Esophagus squamous epithelium (tissue), 5 donors: ENCODE measurements around the gene LARGE1. TPM values are rescaled to one million over a fixed set of nuclear protein-coding genes. Genes with fewer than 3 reads are reported as not detected.

Experiments used
- DNase-seq: peaks from one replicate; lab custom pipeline; 2025; lab: John Stamatoyannopoulos, UW
- H3K27ac ChIP-seq, 4 donors: fragments of 200-600 bp; sonication (generic); one replicate each; pipeline ENCODE4 v1.5.1; 2016 to 2019; ENCODE audit warnings: mild to moderate bottlenecking in 1 of 4
- H3K27me3 ChIP-seq, 4 donors: fragments of 200-600 bp; sonication (generic); 1 replicate in 3 of 4; 2 replicates in 1 of 4; pipeline versions ENCODE4 v1.5.1 to v1.6.0; 2017 to 2021; ENCODE audit warnings: antibody characterized with exemption in 1 of 4
- H3K36me3 ChIP-seq, 3 donors: fragments of 200-600 bp; sonication (generic); one replicate each; pipeline ENCODE4 v1.5.1; 2016 to 2019
- H3K4me1 ChIP-seq, 3 donors: fragments of 200-600 bp; sonication (generic); one replicate each; pipeline ENCODE4 v1.5.1; 2017 to 2019
- H3K4me3 ChIP-seq, 4 donors: fragments of 200-600 bp; sonication (generic); 1 replicate in 3 of 4; 2 replicates in 1 of 4; pipeline ENCODE4 v1.5.1; 2016 to 2019; ENCODE audit warnings: mild to moderate bottlenecking in 2 of 4, moderate library complexity in 1 of 4
- H3K9me3 ChIP-seq, 3 donors: fragments of 200-600 bp; sonication (generic); one replicate each; pipeline ENCODE4 v1.5.1; 2016 to 2019
- POLR2A ChIP-seq, 4 donors: fragments of 450-650 bp; IDR thresholded peaks; one replicate each; pipeline ENCODE4 v1.6.1; 2017; ENCODE audit warnings: antibody characterized with exemption in 4 of 4, mild to moderate bottlenecking in 4 of 4, moderate library complexity in 3 of 4
- WGBS, 2 donors: methylation state at CpG; one replicate each; pipeline ENCODE4 v1.1.5; 2018; 5-methylcytosine and 5-hydroxymethylcytosine counted together
- intact Hi-C: fragments of 100-400 bp; cut with DNase I; formaldehyde crosslinking; loops from one replicate; pipeline ENCODE4 v1.15.0; 2022
- total RNA-seq, 4 donors: library from RNA; depleted of rRNA; stranded (reverse); fragments of >200 nt; gene quantifications; one replicate each; pipeline ENCODE4 v1.1.0, GENCODE V29; 2016
- TF ChIP-seq, protein P1 (sequence below), 6 experiments: fragments of 450-650 bp in 4 of 6; fragments of 200-600 bp in 2 of 6; sonication (generic) in 2 of 6; IDR thresholded peaks; one replicate each; pipeline ENCODE4 v1.5.1; 2016 to 2019; ENCODE audit warnings: antibody characterized with exemption in 6 of 6, mild to moderate bottlenecking in 4 of 6, moderate library complexity in 4 of 6
- donor health status: DM: yes; HTN: yes; CAD: no.

LARGE1 gene
- total RNA-seq, 4 donors from 2014 or later, result 5.2 to 15.1 (median 6.6) TPM

DNA sequence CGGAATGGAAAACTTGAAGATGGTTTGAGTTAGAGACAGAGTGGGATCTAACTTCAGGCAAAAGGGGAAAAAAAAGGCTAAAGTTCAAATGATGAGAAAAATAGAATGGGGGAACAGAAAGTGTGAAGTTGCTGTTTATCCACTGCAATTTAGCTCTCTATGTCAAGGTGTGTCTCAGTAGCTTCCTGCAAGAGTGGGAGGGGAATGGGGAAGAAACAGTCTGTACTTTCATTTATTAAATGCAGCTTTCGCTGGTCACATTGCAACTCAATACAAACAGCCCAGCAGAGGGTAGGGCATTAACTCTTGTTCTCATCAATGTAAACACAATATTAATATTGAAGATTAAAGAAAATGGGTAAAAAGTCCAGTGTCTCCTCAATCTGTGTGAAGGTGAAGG, 647.4 kb downstream of the LARGE1 start:
- no peaks in the 10 kb centered on the region for H3K9me3 ChIP-seq
- H3K36me3 ChIP-seq, result peaks cover 0 to 22% (median 0%) of the 10 kb centered on the region in 3 donors
- no peak for TF ChIP-seq POLR2A (IDR thresholded peaks at IDR 0.05)
- TF ChIP-seq, protein P1, sequence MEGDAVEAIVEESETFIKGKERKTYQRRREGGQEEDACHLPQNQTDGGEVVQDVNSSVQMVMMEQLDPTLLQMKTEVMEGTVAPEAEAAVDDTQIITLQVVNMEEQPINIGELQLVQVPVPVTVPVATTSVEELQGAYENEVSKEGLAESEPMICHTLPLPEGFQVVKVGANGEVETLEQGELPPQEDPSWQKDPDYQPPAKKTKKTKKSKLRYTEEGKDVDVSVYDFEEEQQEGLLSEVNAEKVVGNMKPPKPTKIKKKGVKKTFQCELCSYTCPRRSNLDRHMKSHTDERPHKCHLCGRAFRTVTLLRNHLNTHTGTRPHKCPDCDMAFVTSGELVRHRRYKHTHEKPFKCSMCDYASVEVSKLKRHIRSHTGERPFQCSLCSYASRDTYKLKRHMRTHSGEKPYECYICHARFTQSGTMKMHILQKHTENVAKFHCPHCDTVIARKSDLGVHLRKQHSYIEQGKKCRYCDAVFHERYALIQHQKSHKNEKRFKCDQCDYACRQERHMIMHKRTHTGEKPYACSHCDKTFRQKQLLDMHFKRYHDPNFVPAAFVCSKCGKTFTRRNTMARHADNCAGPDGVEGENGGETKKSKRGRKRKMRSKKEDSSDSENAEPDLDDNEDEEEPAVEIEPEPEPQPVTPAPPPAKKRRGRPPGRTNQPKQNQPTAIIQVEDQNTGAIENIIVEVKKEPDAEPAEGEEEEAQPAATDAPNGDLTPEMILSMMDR (IDR thresholded peaks at IDR 0.05), result no peak
- H3K4me3 ChIP-seq, result no peak overlapping the region
- no peak for DNase-seq
- H3K4me1 ChIP-seq, result peaks cover 0 to 10% (median 0%) of the 10 kb centered on the region in 3 donors
- WGBS, 2 donors, result 93 to 100% methylated on average over 2 of the region's 2 CpGs
- intact Hi-C loops, result no loop called here
- H3K27me3 ChIP-seq, result no peaks in the 10 kb centered on the region
- H3K27ac ChIP-seq, result no peak overlapping the region

GRCh38 chr22:33272180-33272579, 648.1 kb downstream of the LARGE1 start:
- intact Hi-C loops, result no loop called here
- no peak for DNase-seq
- no peaks in the 10 kb centered on the region for H3K27me3 ChIP-seq
- H3K36me3 ChIP-seq, result peaks cover 0 to 22% (median 0%) of the 10 kb centered on the region in 3 donors
- TF ChIP-seq, protein P1 (IDR thresholded peaks at IDR 0.05), result no peak
- no peak for TF ChIP-seq POLR2A (IDR thresholded peaks at IDR 0.05)
- peaks cover 0 to 10% (median 0%) of the 10 kb centered on the region in 3 donors for H3K4me1 ChIP-seq
- no peaks in the 10 kb centered on the region for H3K9me3 ChIP-seq
- H3K27ac ChIP-seq, result no peak overlapping the region
- H3K4me3 ChIP-seq, result no peak overlapping the region
- WGBS, 2 donors, result 48 to 57% methylated on average over 2 of the region's 2 CpGs

GRCh38 chr22:33271390-33272161, 648.7 kb downstream of the LARGE1 start:
- intact Hi-C loops, result no loop called here
- no peak for TF ChIP-seq POLR2A (IDR thresholded peaks at IDR 0.05)
- TF ChIP-seq, protein P1 (IDR thresholded peaks at IDR 0.05), result no peak
- 40 to 75% methylated on average over 5 to 6 of the region's 6 CpGs for WGBS, 2 donors
- peaks cover 0 to 10% (median 0%) of the 10 kb centered on the region in 3 donors for H3K4me1 ChIP-seq
- no peak for DNase-seq
- H3K36me3 ChIP-seq, result peaks cover 0 to 17% (median 0%) of the 10 kb centered on the region in 3 donors
- no peak overlapping the region for H3K27ac ChIP-seq
- no peaks in the 10 kb centered on the region for H3K9me3 ChIP-seq
- no peaks in the 10 kb centered on the region for H3K27me3 ChIP-seq
- H3K4me3 ChIP-seq, result no peak overlapping the region

GRCh38 chr22:33270596-33270995, 649.7 kb downstream of the LARGE1 start:
- H3K4me1 ChIP-seq, result peaks cover 0 to 10% (median 0%) of the 10 kb centered on the region in 3 donors
- H3K36me3 ChIP-seq, result peaks cover 0 to 12% (median 0%) of the 10 kb centered on the region in 3 donors
- no peak for DNase-seq
- H3K27ac ChIP-seq, result no peak overlapping the region
- H3K4me3 ChIP-seq, result no peak overlapping the region
- TF ChIP-seq, protein P1 (IDR thresholded peaks at IDR 0.05), result no peak
- no peak for TF ChIP-seq POLR2A (IDR thresholded peaks at IDR 0.05)
- intact Hi-C loops, result no loop called here
- no peaks in the 10 kb centered on the region for H3K9me3 ChIP-seq
- H3K27me3 ChIP-seq, result no peaks in the 10 kb centered on the region

- intact Hi-C loops, result no loop called here
- peaks cover 0 to 39% (median 0%) of the 10 kb centered on the region in 4 donors for H3K27me3 ChIP-seq
- WGBS, 2 donors, result 75 to 77% methylated on average over 4 of the region's 4 CpGs
These were observed 658.6 kb downstream of the LARGE1 start for GRCh38 chr22:33261699-33262098.

More at GRCh38 chr22:33261699-33262098, 658.6 kb downstream of the LARGE1 start:
- TF ChIP-seq, protein P1 (IDR thresholded peaks at IDR 0.05), result no peak
- no peak for TF ChIP-seq POLR2A (IDR thresholded peaks at IDR 0.05)
- Histone ChIP-seq H3K9me3 (no peaks in the 10 kb centered on the region), H3K4me3 (no peak overlapping the region), H3K4me1 (no peaks in the 10 kb centered on the region), H3K27ac (no peak overlapping the region), H3K36me3 (no peaks in the 10 kb centered on the region)
- no peak for DNase-seq
